Sigmoid colon (tissue), 7 donors: ENCODE data around the gene DSCAML1. TPM values are rescaled to one million over a fixed set of nuclear protein-coding genes. Genes with fewer than 3 reads are reported as not detected.

ENCODE experiments used
- DNase-seq: peaks from one replicate; pipeline ENCODE4 v3.0.0-alpha.2; 2019
- H3K27ac ChIP-seq, 4 donors: fragments of 200-600 bp; sonication (generic); one replicate each; pipeline ENCODE4 v1.5.1; 2016 to 2019; ENCODE audit warnings: mild to moderate bottlenecking in 1 of 4
- H3K27me3 ChIP-seq, 3 donors: fragments of 200-600 bp; sonication (generic); one replicate each; pipeline ENCODE4 v1.5.1; 2019; ENCODE audit warnings: mild to moderate bottlenecking in 1 of 3
- H3K36me3 ChIP-seq, 4 donors: fragments of 200-600 bp; sonication (generic); one replicate each; pipeline ENCODE4 v1.5.1; 2016 to 2019
- H3K4me1 ChIP-seq, 4 donors: fragments of 200-600 bp; sonication (generic); one replicate each; pipeline ENCODE4 v1.5.1; 2017 to 2019
- H3K4me3 ChIP-seq, 4 donors: fragments of 200-600 bp; sonication (generic); one replicate each; pipeline ENCODE4 v1.5.1; 2017 to 2019; ENCODE audit warnings: mild to moderate bottlenecking in 2 of 4, moderate library complexity in 1 of 4
- H3K9me3 ChIP-seq, 4 donors: fragments of 200-600 bp in 3 of 4; sonication (generic) in 3 of 4; one replicate each; pipeline versions ENCODE4 v1.5.1 to v1.6.1; 2013 to 2019
- CTCF ChIP-seq, 4 experiments: fragments of 450-650 bp in 3 of 4; fragments of 200-600 bp in 1 of 4; IDR thresholded peaks; one replicate each; pipeline ENCODE4 v1.5.1; 2016 to 2019; ENCODE audit warnings: antibody characterized with exemption in 4 of 4, mild to moderate bottlenecking in 3 of 4, moderate library complexity in 2 of 4
- EP300 ChIP-seq, 4 donors: sonication (generic); formaldehyde crosslinking; IDR thresholded peaks; one replicate each; pipeline ENCODE4 v1.6.1; 2017; ENCODE audit warnings: antibody characterized with exemption in 4 of 4
- POLR2A ChIP-seq, 2 donors: fragments of 450-650 bp; IDR thresholded peaks; one replicate each; pipeline ENCODE4 v1.6.1; 2016; ENCODE audit warnings: antibody characterized with exemption in 2 of 2, mild to moderate bottlenecking in 2 of 2, moderate library complexity in 2 of 2
- POLR2AphosphoS5 ChIP-seq, 4 donors: sonication (generic); formaldehyde crosslinking; IDR thresholded peaks; one replicate each; pipeline ENCODE4 v1.6.1; 2017; ENCODE audit warnings: antibody characterized with exemption in 4 of 4
- WGBS, 2 donors: extraction: QIAGEN DNeasy Blood & Tissue Kit; methylation state at CpG; one replicate each; pipeline ENCODE4 v1.1.7; 2013; 5-methylcytosine and 5-hydroxymethylcytosine counted together
- intact Hi-C: fragments of 100-400 bp; cut with DNase I; formaldehyde crosslinking; loops from one replicate; pipeline ENCODE4 v1.15.1; 2023
- polyA plus RNA-seq, 3 donors: library from polyadenylated mRNA; stranded (reverse); fragments of 200-250 nt; gene quantifications; one replicate each; pipeline ENCODE4 v1.2.3, GENCODE V29; 2013
- total RNA-seq, 4 donors: library from RNA; depleted of rRNA; stranded (reverse); fragments of >200 nt; gene quantifications; one replicate each; pipeline ENCODE4 v1.1.0, GENCODE V29; 2016
- donor health status: healthy with polysubstance abuse.
- donor health status: Bipolar disorder and iron deficiency.
- donor health status: healthy.

Gene DSCAML1
- total and polyA plus RNA-seq, 7 donors: under 0.01 to 7.5 (median 1.2) TPM

DNA sequence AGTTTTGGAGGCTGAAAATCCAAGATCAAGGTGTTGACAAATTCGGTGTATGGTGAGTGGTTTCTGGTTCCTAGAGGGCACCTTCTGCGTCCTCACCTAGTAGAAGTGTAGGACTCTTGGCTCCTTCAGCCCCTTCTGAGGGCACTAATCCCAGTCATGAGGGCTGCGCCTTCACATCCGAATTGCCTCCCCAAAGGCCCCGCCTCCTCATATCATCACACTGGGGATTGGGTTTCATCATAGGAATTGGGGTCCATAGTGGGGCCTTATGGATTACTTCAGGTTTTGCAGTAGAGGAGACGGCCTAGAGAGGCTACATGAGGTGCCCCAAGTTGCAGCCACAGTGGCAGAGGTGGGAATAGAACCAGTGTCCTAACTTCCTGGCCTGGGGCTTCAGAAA, 382.3 kb downstream of the DSCAML1 start:
- 93 to 95% methylated on average over 6 of the region's 6 CpGs for WGBS, 2 donors
- intact Hi-C loops: no loop called here
- Histone ChIP-seq H3K4me1 (no peaks in the 10 kb centered on the region), H3K9me3 (no peaks in the 10 kb centered on the region), H3K36me3 (peaks cover 0 to 30% (median 5%) of the 10 kb centered on the region in 4 donors), H3K27me3 (no peaks in the 10 kb centered on the region), H3K27ac (no peak overlapping the region), H3K4me3 (no peak overlapping the region)
- peak; percentile 10 for DNase-seq
- TF ChIP-seq POLR2AphosphoS5 (IDR thresholded peaks at IDR 0.05) (no peak), EP300 (IDR thresholded peaks at IDR 0.05) (no peak), CTCF (IDR thresholded peaks at IDR 0.05) (no peak), POLR2A (IDR thresholded peaks at IDR 0.05) (no peak)

- 94 to 97% methylated on average over 7 of the region's 7 CpGs for WGBS, 2 donors
- no peak overlapping the region for H3K27ac ChIP-seq
- TF ChIP-seq POLR2AphosphoS5 (IDR thresholded peaks at IDR 0.05) (no peak), CTCF (IDR thresholded peaks at IDR 0.05) (no peak), EP300 (IDR thresholded peaks at IDR 0.05) (no peak), POLR2A (IDR thresholded peaks at IDR 0.05) (no peak)
- peaks cover 0 to 41% (median 13%) of the 10 kb centered on the region in 4 donors for H3K36me3 ChIP-seq
- no peaks in the 10 kb centered on the region for H3K9me3 ChIP-seq
- intact Hi-C loops: no loop called here
- no peak overlapping the region for H3K4me3 ChIP-seq
- H3K27me3 ChIP-seq: no peaks in the 10 kb centered on the region
- DNase-seq: no peak
- no peaks in the 10 kb centered on the region for H3K4me1 ChIP-seq
These were observed 383.4 kb downstream of the DSCAML1 start for GRCh38 chr11:117413616-117414015.

DNA sequence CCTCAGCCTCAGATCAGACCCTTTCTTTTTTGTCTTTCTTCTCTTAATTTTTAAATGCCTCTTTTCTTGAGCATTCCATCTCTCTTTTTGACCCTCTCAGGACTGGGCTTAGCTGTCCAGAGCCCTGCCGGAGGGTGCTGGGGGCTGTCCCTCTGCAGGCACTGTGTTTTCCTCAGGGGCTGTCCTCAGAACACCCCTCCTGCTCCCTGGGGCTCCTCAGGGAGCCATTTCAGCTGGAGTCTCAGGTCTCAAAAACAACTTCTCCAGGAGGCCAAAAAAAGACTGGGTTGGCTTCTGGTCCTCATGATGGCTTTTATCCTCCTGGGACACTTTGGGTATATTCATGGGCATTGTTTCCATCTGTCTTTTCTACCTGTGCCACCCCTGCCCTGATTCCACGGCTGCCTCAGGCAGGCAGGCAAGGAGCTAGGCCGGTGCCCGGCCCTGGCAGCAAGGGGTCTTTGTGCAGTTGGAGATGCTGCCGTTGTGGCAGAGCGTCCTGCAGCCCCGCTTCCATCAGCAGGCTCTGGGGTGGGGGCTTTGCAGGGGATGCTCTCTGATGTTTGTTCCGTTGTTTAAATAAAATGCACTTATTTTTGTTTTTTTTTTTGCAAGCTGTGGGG, 384.3 kb downstream of the DSCAML1 start:
- WGBS, 2 donors: 88 to 95% methylated on average over 8 of the region's 8 CpGs
- no peaks in the 10 kb centered on the region for H3K9me3 ChIP-seq
- no peaks in the 10 kb centered on the region for H3K27me3 ChIP-seq
- peaks cover 5 to 49% (median 20%) of the 10 kb centered on the region in 4 donors for H3K36me3 ChIP-seq
- no peak overlapping the region for H3K4me3 ChIP-seq
- intact Hi-C loops: no loop called here
- H3K27ac ChIP-seq: no peak overlapping the region
- peak; percentile 18 for DNase-seq
- no peak for TF ChIP-seq CTCF (IDR thresholded peaks at IDR 0.05)
- no peak for TF ChIP-seq EP300 (IDR thresholded peaks at IDR 0.05)
- no peak for TF ChIP-seq POLR2AphosphoS5 (IDR thresholded peaks at IDR 0.05)
- H3K4me1 ChIP-seq: no peaks in the 10 kb centered on the region

- TF ChIP-seq CTCF (IDR thresholded peaks at IDR 0.05) (no peak), POLR2A (IDR thresholded peaks at IDR 0.05) (no peak), POLR2AphosphoS5 (IDR thresholded peaks at IDR 0.05) (no peak), EP300 (IDR thresholded peaks at IDR 0.05) (no peak)
- no peaks in the 10 kb centered on the region for H3K9me3 ChIP-seq
- H3K36me3 ChIP-seq: peaks cover 6 to 54% (median 22%) of the 10 kb centered on the region in 4 donors
- DNase-seq: peak; percentile 48
- intact Hi-C loops: no loop called here
- 86 to 96% methylated on average over 10 of the region's 10 CpGs for WGBS, 2 donors
- H3K27ac ChIP-seq: no peak overlapping the region
- no peaks in the 10 kb centered on the region for H3K27me3 ChIP-seq
- no peak overlapping the region for H3K4me3 ChIP-seq
- no peaks in the 10 kb centered on the region for H3K4me1 ChIP-seq
These were observed 384.8 kb downstream of the DSCAML1 start for GRCh38 chr11:117412176-117412575.

DNA sequence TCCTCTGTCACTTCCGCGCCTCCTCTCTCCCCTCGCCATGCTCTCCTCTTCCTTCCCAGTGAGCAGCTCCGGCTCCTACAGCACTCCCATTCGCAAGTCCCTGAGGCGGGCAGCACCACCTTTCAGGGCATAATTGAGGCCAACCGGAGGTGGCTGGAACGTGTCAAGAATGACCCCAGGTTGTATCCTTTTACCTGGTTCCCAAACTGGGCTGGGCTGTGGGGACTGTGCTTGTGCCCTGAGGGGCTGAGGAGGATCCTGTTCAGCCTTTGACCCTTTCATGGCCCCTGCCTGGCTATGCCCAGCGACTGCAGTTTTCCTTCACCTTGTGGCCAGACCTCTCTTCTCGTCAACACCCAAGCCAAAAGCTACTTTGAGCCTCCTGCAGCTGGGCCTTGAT, 385.3 kb downstream of the DSCAML1 start:
- Histone ChIP-seq H3K27ac (no peak overlapping the region), H3K4me1 (no peaks in the 10 kb centered on the region), H3K27me3 (no peaks in the 10 kb centered on the region), H3K4me3 (no peak overlapping the region), H3K9me3 (no peaks in the 10 kb centered on the region), H3K36me3 (peaks cover 6 to 54% (median 22%) of the 10 kb centered on the region in 4 donors)
- TF ChIP-seq POLR2AphosphoS5 (IDR thresholded peaks at IDR 0.05): no peak
- TF ChIP-seq EP300 (IDR thresholded peaks at IDR 0.05): no peak
- TF ChIP-seq CTCF (IDR thresholded peaks at IDR 0.05): no peak
- no peak for TF ChIP-seq POLR2A (IDR thresholded peaks at IDR 0.05)
- WGBS, 2 donors: 85 to 94% methylated on average over 10 of the region's 10 CpGs
- DNase-seq: peak; percentile 48
- intact Hi-C loops: no loop called here
